ENCODE data around the gene SUPT5H.

DNA sequence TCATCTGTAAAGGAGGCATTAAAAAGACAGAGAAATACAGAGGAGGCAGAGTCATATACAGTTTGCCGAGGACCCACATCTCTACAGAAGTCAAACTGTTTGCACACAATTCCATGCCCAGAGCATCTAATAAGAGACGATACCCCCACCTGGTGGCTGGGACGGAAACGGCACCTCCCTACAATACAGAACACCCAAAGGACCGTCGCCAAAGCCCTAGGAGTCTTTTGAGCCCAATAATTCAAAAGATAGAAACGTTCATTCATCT is 33.6 kb upstream of the SUPT5H start:
- TF ChIP-seq POLR2A (IDR thresholded peaks at IDR 0.05; ENCODE audit: low read length) = no peak
- no peak for TF ChIP-seq GATA1 (IDR thresholded peaks at IDR 0.05; ENCODE audit: low read depth, low read length)

Measured in erythroblast (primary cell).